Gastroesophageal sphincter (tissue), 4 donors: ENCODE results near the gene CFAP74. TPM values are rescaled to one million over a fixed set of nuclear protein-coding genes. Genes with fewer than 3 reads are reported as not detected.

ENCODE experiments used
- ATAC-seq: fragments of 150-250 bp; one replicate; pipeline ENCODE4 v1.9.1; 2016; ENCODE audit warnings: mild to moderate bottlenecking, moderate library complexity
- H3K27ac ChIP-seq, 4 donors: fragments of 200-600 bp; sonication (generic) in 3 of 4; 1 replicate in 3 of 4; 2 replicates in 1 of 4; pipeline ENCODE4 v1.5.1; 2016 to 2019
- H3K27me3 ChIP-seq: fragments of 200-600 bp; sonication (generic); one replicate; pipeline ENCODE4 v1.5.1; 2019
- H3K36me3 ChIP-seq, 2 donors: fragments of 200-600 bp; sonication (generic); one replicate each; pipeline ENCODE4 v1.5.1; 2019; ENCODE audit warnings: control low read depth in 1 of 2
- H3K4me1 ChIP-seq, 3 donors: fragments of 200-600 bp; sonication (generic); 1 replicate in 2 of 3; 2 replicates in 1 of 3; pipeline ENCODE4 v1.5.1; 2016 to 2019; ENCODE audit warnings: control low read depth in 2 of 3
- H3K4me3 ChIP-seq, 2 donors: fragments of 200-600 bp; sonication (generic); one replicate each; pipeline ENCODE4 v1.5.1; 2019; ENCODE audit warnings: mild to moderate bottlenecking in 1 of 2, moderate library complexity in 1 of 2
- H3K9me3 ChIP-seq, 3 donors: fragments of 200-600 bp; sonication (generic); one replicate each; pipeline ENCODE4 v1.5.1; 2017 to 2019; ENCODE audit warnings: control low read depth in 2 of 3
- EP300 ChIP-seq: sonication (generic); formaldehyde crosslinking; IDR thresholded peaks from one replicate; pipeline ENCODE4 v1.6.1; 2017; ENCODE audit warnings: antibody characterized with exemption, mild to moderate bottlenecking
- POLR2A ChIP-seq, 2 donors: fragments of 450-650 bp; IDR thresholded peaks; one replicate each; pipeline ENCODE4 v1.6.1; 2017; ENCODE audit warnings: antibody characterized with exemption in 2 of 2, mild to moderate bottlenecking in 2 of 2, moderate library complexity in 1 of 2
- POLR2AphosphoS5 ChIP-seq: sonication (generic); formaldehyde crosslinking; IDR thresholded peaks from one replicate; pipeline ENCODE4 v1.6.1; 2017; ENCODE audit warnings: antibody characterized with exemption
- WGBS, 2 donors: methylation state at CpG; one replicate each; pipeline ENCODE4 v1.1.5; 2018; ENCODE audit warnings: low coverage in 1 of 2; 5-methylcytosine and 5-hydroxymethylcytosine counted together
- total RNA-seq, 4 donors: library from RNA; depleted of rRNA; stranded (reverse); fragments of >200 nt; gene quantifications; one replicate each; pipeline ENCODE4 v1.1.0, GENCODE V29; 2016
- TF ChIP-seq, protein P1 (sequence below), 4 experiments: fragments of 200-600 bp in 2 of 4; fragments of 450-650 bp in 2 of 4; sonication (generic) in 1 of 4; IDR thresholded peaks; one replicate each; pipeline ENCODE4 v1.5.1; 2017 to 2019; ENCODE audit warnings: antibody characterized with exemption in 4 of 4, mild to moderate bottlenecking in 2 of 4, moderate library complexity in 2 of 4

The CFAP74 gene
- total RNA-seq, 4 donors from 2014 or later = 0.12 TPM; not detected in 3

DNA sequence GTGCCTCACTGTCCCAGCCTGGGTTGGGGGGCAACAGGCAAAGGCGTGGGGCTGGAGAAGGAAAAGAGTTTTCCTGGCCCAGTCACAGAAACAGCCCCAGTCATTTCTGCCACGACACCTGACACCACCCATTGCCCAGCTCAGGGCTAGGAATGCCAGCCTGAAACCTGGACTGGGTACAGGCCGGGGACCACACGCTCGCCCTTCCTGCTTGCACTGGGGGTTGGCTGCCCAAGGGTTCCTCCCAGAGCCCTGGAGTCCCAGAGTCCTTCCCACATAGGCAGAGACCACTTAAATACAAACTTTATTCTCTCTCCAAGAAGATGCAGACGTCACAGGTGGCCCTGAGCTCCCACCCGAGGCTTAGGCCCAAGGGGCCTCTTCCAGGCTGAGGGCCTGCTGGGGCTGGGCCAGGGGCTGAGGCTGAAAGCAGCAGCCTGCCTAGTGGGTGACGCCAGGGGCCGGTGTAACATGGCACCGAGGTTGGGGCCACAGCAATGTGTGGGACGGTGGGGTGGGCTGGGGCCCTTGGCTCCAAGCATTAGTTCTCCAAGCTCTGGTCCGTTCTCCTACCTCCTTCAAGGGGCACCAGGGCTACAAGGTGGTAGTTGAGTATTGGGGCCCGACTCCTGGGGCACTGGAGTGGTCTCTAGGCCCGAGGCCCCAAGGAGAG lies 86.1 kb downstream of the CFAP74 start:
- H3K27ac ChIP-seq = no peak overlapping the region
- WGBS, 2 donors = 87 to 89% methylated on average over 3 to 4 of the region's 14 CpGs
- H3K36me3 ChIP-seq = no peaks in the 10 kb centered on the region
- no peaks in the 10 kb centered on the region for H3K9me3 ChIP-seq
- no peak for ATAC-seq
- no peak overlapping the region for H3K4me3 ChIP-seq
- H3K27me3 ChIP-seq = no peaks in the 10 kb centered on the region
- TF ChIP-seq, protein P1, sequence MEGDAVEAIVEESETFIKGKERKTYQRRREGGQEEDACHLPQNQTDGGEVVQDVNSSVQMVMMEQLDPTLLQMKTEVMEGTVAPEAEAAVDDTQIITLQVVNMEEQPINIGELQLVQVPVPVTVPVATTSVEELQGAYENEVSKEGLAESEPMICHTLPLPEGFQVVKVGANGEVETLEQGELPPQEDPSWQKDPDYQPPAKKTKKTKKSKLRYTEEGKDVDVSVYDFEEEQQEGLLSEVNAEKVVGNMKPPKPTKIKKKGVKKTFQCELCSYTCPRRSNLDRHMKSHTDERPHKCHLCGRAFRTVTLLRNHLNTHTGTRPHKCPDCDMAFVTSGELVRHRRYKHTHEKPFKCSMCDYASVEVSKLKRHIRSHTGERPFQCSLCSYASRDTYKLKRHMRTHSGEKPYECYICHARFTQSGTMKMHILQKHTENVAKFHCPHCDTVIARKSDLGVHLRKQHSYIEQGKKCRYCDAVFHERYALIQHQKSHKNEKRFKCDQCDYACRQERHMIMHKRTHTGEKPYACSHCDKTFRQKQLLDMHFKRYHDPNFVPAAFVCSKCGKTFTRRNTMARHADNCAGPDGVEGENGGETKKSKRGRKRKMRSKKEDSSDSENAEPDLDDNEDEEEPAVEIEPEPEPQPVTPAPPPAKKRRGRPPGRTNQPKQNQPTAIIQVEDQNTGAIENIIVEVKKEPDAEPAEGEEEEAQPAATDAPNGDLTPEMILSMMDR (IDR thresholded peaks at IDR 0.05) = no peak
- TF ChIP-seq POLR2A (IDR thresholded peaks at IDR 0.05) = no peak
- TF ChIP-seq POLR2AphosphoS5 = no peak
- TF ChIP-seq EP300 = no peak
- peaks cover 3 to 23% (median 11%) of the 10 kb centered on the region in 3 donors for H3K4me1 ChIP-seq

DNA sequence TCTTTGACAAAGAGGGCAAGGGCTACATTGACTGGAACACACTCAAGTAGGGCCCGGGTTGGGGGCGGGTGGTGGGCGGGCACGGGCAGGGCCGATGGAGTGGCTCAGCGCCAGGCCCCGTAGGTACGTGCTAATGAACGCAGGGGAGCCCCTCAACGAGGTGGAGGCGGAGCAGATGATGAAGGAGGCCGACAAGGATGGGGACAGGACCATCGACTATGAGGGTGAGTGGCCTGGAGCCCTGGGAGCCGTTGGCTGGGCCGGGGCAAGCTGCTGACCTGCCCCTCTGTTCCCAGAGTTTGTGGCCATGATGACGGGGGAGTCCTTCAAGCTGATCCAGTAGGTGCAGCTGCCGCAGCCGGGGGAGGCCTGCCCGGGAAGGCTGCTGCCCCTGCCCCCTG lies 86.7 kb downstream of the CFAP74 start:
- TF ChIP-seq POLR2A (IDR thresholded peaks at IDR 0.05) = no peak
- TF ChIP-seq POLR2AphosphoS5 = no peak
- TF ChIP-seq, protein P1 (IDR thresholded peaks at IDR 0.05) = no peak
- TF ChIP-seq EP300 = no peak
- H3K27me3 ChIP-seq = no peaks in the 10 kb centered on the region
- 70 to 83% methylated on average over 1 to 4 of the region's 19 CpGs for WGBS, 2 donors
- no peak for ATAC-seq
- H3K4me1 ChIP-seq = peaks cover 3 to 23% (median 11%) of the 10 kb centered on the region in 3 donors
- no peak overlapping the region for H3K4me3 ChIP-seq
- no peak overlapping the region for H3K27ac ChIP-seq
- H3K36me3 ChIP-seq = no peaks in the 10 kb centered on the region
- H3K9me3 ChIP-seq = no peaks in the 10 kb centered on the region

DNA sequence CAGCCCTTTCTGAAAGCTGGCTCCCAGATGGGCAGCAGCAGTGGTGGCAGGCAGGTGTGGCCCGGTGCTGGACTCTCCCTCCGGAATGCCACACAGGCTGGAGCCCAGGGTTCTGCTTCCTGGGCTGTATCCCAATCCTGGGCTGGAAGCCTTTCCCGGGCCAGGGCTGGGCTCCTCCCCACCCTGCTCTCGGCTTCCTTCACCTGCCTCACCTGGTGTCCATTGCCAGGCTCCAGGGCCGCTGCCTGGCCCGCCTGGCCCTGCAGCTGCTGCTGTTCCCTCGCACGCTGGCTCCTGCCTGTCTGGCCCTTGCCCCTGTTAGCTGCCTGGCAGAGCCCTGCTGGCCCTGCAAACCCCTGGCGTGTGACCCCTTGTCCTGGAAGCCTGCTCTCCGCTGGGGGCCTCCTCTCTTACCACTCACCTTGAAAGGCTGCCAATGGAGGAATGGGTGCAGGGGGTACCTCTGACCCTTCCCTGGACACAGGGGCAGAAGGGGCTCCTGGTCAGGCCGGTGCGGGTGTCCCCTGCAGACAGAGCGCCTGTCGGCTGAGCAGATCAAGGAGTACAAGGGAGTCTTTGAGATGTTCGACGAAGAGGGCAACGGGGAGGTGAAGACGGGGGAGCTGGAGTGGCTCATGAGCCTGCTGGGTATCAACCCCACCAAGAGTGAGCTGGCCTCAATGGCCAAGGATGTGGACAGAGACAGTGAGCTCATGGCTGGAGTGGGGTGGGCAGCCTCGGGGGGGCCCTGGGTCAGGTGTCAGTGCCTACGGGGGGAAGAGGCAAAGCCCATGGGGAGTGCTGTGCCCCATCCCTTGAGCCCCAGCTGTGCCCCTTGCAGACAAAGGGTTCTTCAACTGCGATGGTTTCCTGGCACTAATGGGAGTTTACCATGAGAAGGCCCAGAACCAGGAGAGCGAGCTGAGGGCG lies 87.4 kb downstream of the CFAP74 start:
- Histone ChIP-seq H3K27me3 (no peaks in the 10 kb centered on the region), H3K27ac (no peak overlapping the region), H3K9me3 (no peaks in the 10 kb centered on the region), H3K4me1 (peaks cover 3 to 23% (median 11%) of the 10 kb centered on the region in 3 donors), H3K36me3 (no peaks in the 10 kb centered on the region), H3K4me3 (no peak overlapping the region)
- ATAC-seq = no peak
- WGBS, 2 donors = 79 to 100% methylated on average over 1 to 9 of the region's 23 CpGs
- no peak for TF ChIP-seq POLR2A (IDR thresholded peaks at IDR 0.05)
- TF ChIP-seq EP300 = no peak
- TF ChIP-seq, protein P1 (IDR thresholded peaks at IDR 0.05) = no peak

DNA sequence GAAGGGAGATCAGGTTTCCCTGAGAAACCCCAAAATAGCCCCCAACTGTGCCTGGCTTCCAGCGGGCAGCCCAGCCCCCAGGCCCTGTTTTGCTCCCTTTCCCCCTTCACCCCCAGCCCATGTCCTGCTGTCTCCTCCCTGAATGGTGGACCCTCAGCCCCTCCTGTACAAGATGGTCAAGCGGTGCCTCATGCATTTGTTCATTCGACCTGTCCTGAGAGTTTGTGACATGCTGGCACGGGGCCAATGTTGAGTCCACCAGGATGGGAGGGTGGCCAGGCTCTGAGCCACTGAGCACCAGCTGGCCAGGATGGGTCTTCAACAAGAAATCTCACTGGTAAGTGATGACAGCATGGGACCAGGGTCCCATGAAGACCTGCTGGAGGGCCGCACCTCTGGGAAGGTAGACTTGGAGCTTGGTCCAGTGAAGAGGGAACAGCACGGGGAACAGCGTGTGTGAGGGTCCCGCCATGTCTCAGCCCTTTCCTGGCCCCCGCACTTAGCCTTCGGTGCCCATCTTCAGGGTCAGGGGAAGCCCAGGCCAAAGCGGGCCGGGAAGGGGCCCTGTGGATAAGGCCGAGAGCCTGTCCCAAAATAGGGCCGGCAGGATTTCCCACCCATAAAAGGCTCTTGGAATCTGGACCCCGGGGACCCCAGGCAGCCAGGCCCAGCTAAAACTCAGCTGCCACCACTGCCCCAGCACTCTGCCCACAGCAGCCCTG lies 88.5 kb downstream of the CFAP74 start, which contains the start of gene CALML6:
CALML6 (plus strand) TSS at position 290 of the 722 bp plus-strand sequence; CDS start at position 311, 21 bp downstream.
- Histone ChIP-seq H3K27me3 (no peaks in the 10 kb centered on the region), H3K36me3 (no peaks in the 10 kb centered on the region), H3K4me3 (no peak within 1 kb of the TSS), H3K27ac (no peak within 1 kb of the TSS), H3K9me3 (no peaks in the 10 kb centered on the region), H3K4me1 (peaks cover 3 to 23% (median 11%) of the 10 kb centered on the region in 3 donors)
- TF ChIP-seq, protein P1 (IDR thresholded peaks at IDR 0.05) = no peak
- ATAC-seq = no peak
- 89 to 90% methylated on average over 2 to 3 of the region's 15 CpGs for WGBS, 2 donors
